Measurements from ENCODE around the gene FRMD3.

The FRMD3 gene

GRCh38 chr9:83538172-83538889, at the start of gene FRMD3:
Gene FRMD3 (minus strand): TSS chr9:83538401. CDS start chr9:83538231, 170 bp downstream.
- peak; percentile 91 for DNase-seq

- no peak for DNase-seq
These were observed 46.8 kb upstream of the FRMD3 start for GRCh38 chr9:83584995-83585394.

- no peak for DNase-seq
These were observed 45.2 kb upstream of the FRMD3 start for GRCh38 chr9:83583151-83584014.

- DNase-seq: no peak
These were observed 43.8 kb upstream of the FRMD3 start for GRCh38 chr9:83582029-83582428.

- no peak for DNase-seq
These were observed 36.3 kb upstream of the FRMD3 start for GRCh38 chr9:83574482-83574881.

- DNase-seq: no peak
These were observed 34.3 kb upstream of the FRMD3 start for GRCh38 chr9:83572524-83572923.

- DNase-seq: no peak
These were observed 32.2 kb upstream of the FRMD3 start for GRCh38 chr9:83570359-83570758.

GRCh38 chr9:83569326-83569725, 31.1 kb upstream of the FRMD3 start:
- DNase-seq: no peak

- no peak for DNase-seq
These were observed 25.2 kb upstream of the FRMD3 start for GRCh38 chr9:83563360-83563759.

- no peak for DNase-seq
These were observed 22.1 kb upstream of the FRMD3 start for GRCh38 chr9:83560169-83560826.

GRCh38 chr9:83557771-83558170, 19.6 kb upstream of the FRMD3 start:
- no peak for DNase-seq

GRCh38 chr9:83557317-83557716, 19.1 kb upstream of the FRMD3 start:
- no peak for DNase-seq

- no peak for DNase-seq
These were observed 16.1 kb upstream of the FRMD3 start for GRCh38 chr9:83554278-83554677.

GRCh38 chr9:83544002-83544698, 5.9 kb upstream of the FRMD3 start:
- peak; percentile 72 for DNase-seq

- DNase-seq: no peak
These were observed 663 bp upstream of the FRMD3 start for GRCh38 chr9:83538890-83539238.

GRCh38 chr9:83537331-83538171, 650 bp downstream of the FRMD3 start:
- DNase-seq: peak; percentile 58

GRCh38 chr9:83536332-83536731, 1.9 kb downstream of the FRMD3 start:
- DNase-seq: no peak

- DNase-seq: peak; percentile 11
These were observed 2.5 kb downstream of the FRMD3 start for GRCh38 chr9:83535736-83536135.

GRCh38 chr9:83533296-83533695, 4.9 kb downstream of the FRMD3 start:
- DNase-seq: no peak

GRCh38 chr9:83526901-83527300, 11.3 kb downstream of the FRMD3 start:
- no peak for DNase-seq

GRCh38 chr9:83526211-83526610, 12.0 kb downstream of the FRMD3 start:
- DNase-seq: no peak

GRCh38 chr9:83523684-83524083, 14.5 kb downstream of the FRMD3 start:
- peak; percentile 38 for DNase-seq
